HUES6 (cell line): Measurements from ENCODE around the gene STK11IP.

ENCODE experiments used
- H3K27ac ChIP-seq: 2 replicates; pipeline ENCODE4 v1.7.0; 2013; ENCODE audit warnings: low read depth, mild to moderate bottlenecking, low read length, inconsistent platforms
- H3K27me3 ChIP-seq: 2 replicates; pipeline ENCODE4 v1.6.1; 2013; ENCODE audit warnings: low read length; ENCODE audit not compliant: control insufficient read depth, insufficient read depth
- H3K36me3 ChIP-seq: 2 replicates; pipeline ENCODE4 v1.6.1; 2013; ENCODE audit warnings: low read length; ENCODE audit not compliant: control insufficient read depth, insufficient read depth
- H3K4me1 ChIP-seq: 2 replicates; pipeline ENCODE4 v1.6.1; 2013; ENCODE audit warnings: low read length; ENCODE audit not compliant: control insufficient read depth, insufficient read depth
- H3K4me3 ChIP-seq: 2 replicates; pipeline ENCODE4 v1.5.1; 2013; ENCODE audit warnings: low read depth, low read length
- H3K9ac ChIP-seq: one replicate; pipeline ENCODE4 v1.6.1; 2013; ENCODE audit warnings: mild to moderate bottlenecking, low read length
- H3K9me3 ChIP-seq: 2 replicates; pipeline ENCODE4 v1.6.1; 2013; ENCODE audit warnings: low read depth, low read length; ENCODE audit not compliant: control insufficient read depth, insufficient read depth

STK11IP gene

DNA sequence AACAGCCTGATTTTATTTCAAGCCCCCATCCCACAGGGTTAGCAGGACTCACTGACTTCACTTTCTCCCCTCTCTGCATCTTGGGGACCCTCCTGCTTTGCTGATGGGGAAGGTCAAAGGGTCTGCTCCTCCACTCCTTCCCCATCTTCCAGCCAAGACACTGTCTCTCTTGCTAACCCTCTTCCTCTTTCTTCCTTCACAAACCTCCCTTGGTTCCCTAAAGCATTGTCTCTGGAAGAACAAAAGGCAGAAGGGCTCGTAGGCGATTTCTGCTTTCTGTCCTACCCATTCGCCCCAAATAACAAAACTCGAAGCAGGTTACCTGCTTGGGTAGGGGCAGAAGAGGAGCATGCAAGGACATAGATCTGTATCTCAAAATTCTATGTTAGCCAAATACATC is 24.3 kb downstream of the STK11IP start:
- no peaks in the 10 kb centered on the region for H3K9me3 ChIP-seq

DNA sequence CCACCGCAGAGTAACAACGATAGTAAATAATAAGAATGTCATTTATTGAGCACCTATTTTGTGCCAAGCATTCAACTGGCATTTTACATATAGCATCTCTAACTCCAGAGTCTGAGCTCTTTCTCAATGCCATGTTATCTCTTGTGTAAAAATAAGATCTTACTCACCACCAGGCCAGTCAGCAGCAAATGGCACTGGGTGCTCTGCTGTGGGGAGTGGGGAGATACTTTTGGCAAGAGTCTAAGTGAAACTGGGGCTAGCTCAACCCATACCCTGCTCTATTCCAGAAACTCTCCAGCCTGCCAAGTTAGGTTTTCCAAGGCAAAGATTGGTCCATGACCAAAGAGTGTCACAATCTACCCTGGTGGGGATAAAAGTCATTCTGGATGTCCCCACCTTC is 24.8 kb downstream of the STK11IP start:
- Histone ChIP-seq H3K4me3 (no peak overlapping the region), H3K36me3 (no peaks in the 10 kb centered on the region), H3K27ac (no peak overlapping the region), H3K27me3 (peaks cover 10% of the 10 kb centered on the region), H3K4me1 (peaks cover 7% of the 10 kb centered on the region; the same call in 1 of the 2 replicates), H3K9me3 (no peaks in the 10 kb centered on the region), H3K9ac (no peak overlapping the region)

More for the DNA sequence above, 24.3 kb downstream of the STK11IP start:
- Histone ChIP-seq H3K27ac (no peak overlapping the region), H3K4me1 (peaks cover 5% of the 10 kb centered on the region; the same call in 1 of the 2 replicates), H3K36me3 (no peaks in the 10 kb centered on the region), H3K27me3 (peaks cover 8% of the 10 kb centered on the region), H3K9ac (no peak overlapping the region), H3K4me3 (no peak overlapping the region)

DNA sequence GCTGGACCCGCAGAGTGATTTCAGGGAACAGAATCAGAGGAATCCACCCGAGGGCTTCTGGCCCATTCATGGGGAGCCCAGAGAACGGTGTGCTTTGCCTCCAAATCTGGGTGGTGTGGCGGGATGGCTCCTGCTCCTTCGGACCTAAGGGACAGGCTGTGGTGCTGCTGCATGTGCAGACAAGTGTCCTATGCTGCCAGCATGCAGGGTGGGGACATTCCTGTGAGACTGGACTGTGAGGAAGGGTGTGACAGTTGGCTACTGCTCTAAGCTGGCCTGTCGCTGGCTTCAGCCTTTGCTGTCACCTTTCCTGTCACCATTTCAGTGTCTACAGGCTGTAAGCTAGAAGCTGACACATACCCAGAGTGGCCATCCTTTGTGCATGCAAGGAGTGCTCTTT is 26.9 kb downstream of the STK11IP start:
- H3K36me3 ChIP-seq, result no peaks in the 10 kb centered on the region
- H3K27me3 ChIP-seq, result peaks cover 10% of the 10 kb centered on the region
- H3K27ac ChIP-seq, result no peak overlapping the region
- H3K4me1 ChIP-seq, result peaks cover 16% of the 10 kb centered on the region
- no peak overlapping the region for H3K4me3 ChIP-seq
- no peaks in the 10 kb centered on the region for H3K9me3 ChIP-seq
- no peak overlapping the region for H3K9ac ChIP-seq

DNA sequence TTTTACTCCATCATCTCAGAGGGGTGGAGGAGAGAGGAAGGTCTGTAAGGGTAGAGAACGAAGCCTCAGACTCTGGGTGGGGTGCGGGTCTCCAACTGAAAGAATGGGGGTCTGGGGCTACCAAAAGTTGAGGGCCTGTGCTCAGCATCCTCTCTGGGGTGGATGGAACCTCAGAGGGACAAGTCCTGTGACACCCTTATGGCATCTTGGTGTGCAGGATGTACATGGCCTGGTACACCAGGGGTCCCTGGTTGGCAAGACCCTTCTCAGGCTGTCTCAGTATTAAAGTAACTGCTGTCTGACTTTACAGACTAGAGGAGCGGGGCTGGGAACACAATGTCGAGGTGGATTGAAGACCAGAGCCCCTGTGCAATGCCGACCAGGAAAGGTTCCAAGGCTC is 27.5 kb downstream of the STK11IP start:
- Histone ChIP-seq H3K27ac (no peak overlapping the region), H3K4me3 (no peak overlapping the region), H3K27me3 (peaks cover 10% of the 10 kb centered on the region), H3K9me3 (no peaks in the 10 kb centered on the region), H3K4me1 (peaks cover 16% of the 10 kb centered on the region), H3K9ac (no peak overlapping the region), H3K36me3 (no peaks in the 10 kb centered on the region)

DNA sequence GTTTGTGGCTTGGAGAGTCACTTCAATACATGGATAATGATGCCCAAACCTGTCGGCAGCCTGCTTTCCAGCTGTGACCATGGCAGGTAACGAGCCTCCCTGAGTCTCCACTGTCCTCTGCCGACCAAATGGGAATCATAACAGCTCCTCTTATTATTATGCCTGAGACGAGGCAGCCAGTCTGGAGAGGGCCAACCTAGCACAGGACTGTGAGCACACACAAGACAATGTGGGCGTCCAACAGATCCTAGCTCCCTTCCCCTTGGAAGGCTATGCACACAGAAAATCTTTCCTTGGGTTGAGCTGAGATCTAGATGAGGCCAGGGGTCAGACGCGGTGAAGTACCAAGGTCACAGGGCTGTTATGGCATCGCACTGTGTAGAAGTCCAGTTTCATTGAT is 28.9 kb downstream of the STK11IP start:
- Histone ChIP-seq H3K9ac (no peak overlapping the region), H3K4me3 (no peak overlapping the region; the same call in 1 of the 2 replicates), H3K4me1 (peaks cover 16% of the 10 kb centered on the region), H3K27me3 (peaks cover 10% of the 10 kb centered on the region), H3K27ac (no peak overlapping the region), H3K36me3 (no peaks in the 10 kb centered on the region), H3K9me3 (no peaks in the 10 kb centered on the region)

DNA sequence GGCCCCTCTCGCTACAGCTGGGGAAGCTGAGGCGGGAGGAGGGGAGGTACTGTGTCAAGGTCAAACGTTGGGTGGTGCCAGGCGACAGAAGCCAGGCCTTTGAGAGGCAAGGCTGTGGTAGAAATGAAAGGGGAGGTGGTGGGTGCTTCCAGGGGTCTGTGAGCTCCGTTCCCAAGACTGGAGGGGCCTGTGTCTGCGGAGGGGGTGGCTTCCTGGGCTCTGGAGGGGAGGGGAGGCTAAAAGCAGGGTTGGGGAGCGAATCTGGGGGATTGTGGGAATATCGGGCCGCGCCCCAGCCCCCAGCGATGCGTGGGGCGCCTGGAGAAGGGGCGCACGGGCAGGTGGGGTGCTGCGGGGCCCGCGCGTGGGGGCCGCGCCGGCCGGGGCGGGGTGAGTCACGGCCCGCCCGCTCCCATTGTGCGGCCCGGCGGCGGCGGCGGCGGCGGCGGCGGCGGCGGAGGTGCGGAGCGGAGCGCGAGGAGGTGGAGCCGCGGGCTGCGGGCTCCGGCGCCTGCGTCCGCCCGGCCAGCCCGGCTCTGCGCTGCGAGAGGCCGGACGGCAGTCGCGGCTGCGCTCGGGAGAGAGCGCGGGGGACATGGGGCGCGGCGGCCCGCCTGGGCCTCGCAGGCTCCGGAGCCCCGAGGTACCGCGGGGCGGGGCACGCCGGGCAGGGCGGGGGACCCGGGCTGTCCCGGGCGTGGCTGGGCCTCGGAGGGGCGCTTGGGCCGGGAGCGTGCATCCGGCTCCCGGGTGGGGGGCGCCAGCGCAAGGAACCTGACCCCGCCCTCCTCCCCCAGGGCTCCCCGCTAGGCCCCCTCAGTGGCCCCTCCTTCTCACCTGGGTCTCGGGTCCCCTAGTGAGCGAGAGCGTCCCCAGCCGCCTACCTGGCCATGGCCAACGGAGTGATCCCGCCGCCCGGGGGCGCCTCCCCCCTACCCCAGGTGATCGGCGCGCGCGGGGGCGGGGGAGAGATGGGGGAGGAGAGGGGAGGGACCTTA is 29.7 kb downstream of the STK11IP start, which contains the start of gene SLC4A3:
Gene SLC4A3, plus strand, starts transcription at position 528 of the 998 bp plus-strand sequence. Its CDS starts 363 bp downstream, at position 891.
- peaks cover 16% of the 10 kb centered on the region for H3K4me1 ChIP-seq
- peak within 1 kb of the TSS; percentile 59 for H3K4me3 ChIP-seq
- no peaks in the 10 kb centered on the region for H3K9me3 ChIP-seq
- peaks cover 3% of the 10 kb centered on the region; the same call in 1 of the 2 replicates for H3K36me3 ChIP-seq
- peaks cover 10% of the 10 kb centered on the region for H3K27me3 ChIP-seq
- peak within 1 kb of the TSS; percentile 32 for H3K9ac ChIP-seq
- no peak within 1 kb of the TSS for H3K27ac ChIP-seq

DNA sequence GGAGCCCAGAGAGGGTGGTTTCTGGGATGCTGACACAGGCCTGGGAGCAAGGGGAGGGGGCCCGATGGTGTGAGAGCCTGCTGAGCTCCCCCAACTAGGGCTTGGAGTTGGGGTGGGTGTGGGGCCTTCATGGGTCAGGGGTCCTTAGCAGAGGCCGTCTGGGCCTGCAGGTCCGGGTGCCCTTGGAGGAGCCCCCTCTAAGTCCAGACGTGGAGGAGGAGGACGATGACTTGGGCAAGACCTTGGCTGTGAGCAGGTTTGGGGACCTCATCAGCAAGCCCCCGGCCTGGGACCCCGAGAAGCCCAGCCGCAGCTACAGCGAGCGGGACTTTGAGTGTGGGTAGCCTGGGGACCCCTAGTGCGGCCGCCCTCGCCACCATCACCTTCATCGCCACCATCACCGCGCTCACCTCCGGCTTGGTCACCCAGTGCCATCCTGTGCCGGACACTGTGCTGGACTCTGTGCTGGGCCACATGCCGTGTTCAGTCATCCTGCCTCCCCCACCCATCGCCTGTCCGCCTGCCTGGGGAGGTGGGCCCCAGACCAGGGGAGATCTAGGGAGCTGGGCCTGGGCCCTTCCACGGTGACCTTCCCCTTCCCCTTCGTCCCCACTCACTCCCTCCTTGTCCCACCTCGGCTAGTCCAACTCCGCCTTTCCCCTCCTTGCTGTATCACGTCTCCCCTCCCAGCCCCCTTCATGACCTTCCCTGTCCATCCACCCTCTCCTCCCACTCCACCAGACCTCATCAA is 30.8 kb downstream of the STK11IP start:
- peak overlapping the region; percentile 17 for H3K9ac ChIP-seq
- no peak overlapping the region for H3K27ac ChIP-seq
- H3K36me3 ChIP-seq, result peaks cover 11% of the 10 kb centered on the region
- H3K4me1 ChIP-seq, result peaks cover 16% of the 10 kb centered on the region
- no peaks in the 10 kb centered on the region for H3K9me3 ChIP-seq
- H3K27me3 ChIP-seq, result peaks cover 10% of the 10 kb centered on the region
- peak overlapping the region; percentile 59 for H3K4me3 ChIP-seq

DNA sequence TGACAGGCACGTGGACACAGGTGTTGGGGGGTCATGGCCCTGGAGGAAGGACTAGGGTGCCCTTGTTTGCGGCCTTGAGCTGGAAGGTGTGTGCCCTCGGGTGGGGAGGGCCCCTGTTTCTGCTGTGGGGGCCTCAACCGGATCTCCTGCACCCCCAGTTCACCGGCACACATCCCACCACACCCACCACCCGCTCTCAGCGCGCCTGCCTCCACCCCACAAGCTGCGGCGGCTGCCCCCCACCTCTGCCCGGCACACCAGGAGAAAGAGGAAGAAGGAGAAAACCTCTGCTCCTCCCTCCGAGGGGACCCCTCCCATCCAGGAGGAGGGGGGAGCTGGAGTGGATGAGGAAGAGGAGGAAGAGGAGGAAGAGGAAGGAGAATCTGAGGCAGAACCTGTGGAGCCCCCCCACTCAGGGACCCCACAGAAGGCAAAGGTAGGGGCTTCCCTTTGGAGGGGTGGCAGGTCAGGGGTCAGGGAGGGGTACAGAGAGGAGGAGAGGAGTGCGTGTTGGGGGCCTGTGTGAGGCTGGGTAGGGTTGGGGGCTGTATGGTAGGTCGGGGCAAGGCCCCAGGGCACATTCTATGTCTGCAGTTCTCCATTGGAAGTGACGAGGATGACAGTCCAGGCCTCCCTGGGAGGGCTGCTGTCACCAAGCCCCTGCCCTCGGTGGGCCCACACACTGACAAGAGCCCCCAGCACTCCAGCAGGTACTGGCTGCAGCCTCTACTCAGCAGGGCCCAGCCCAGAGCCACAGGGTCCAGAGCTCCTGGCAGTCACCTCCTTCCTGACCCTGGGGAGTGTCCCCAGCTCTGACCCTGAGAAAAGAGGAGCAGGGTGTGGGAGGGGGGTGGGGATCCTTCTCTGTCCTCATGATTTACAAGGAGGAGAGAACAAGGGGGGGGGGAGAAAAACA is 31.6 kb downstream of the STK11IP start:
- H3K36me3 ChIP-seq, result peaks cover 14% of the 10 kb centered on the region
- H3K27me3 ChIP-seq, result peaks cover 10% of the 10 kb centered on the region
- H3K9me3 ChIP-seq, result no peaks in the 10 kb centered on the region
- no peak overlapping the region for H3K27ac ChIP-seq
- no peak overlapping the region for H3K4me3 ChIP-seq
- peaks cover 16% of the 10 kb centered on the region for H3K4me1 ChIP-seq
- H3K9ac ChIP-seq, result no peak overlapping the region

DNA sequence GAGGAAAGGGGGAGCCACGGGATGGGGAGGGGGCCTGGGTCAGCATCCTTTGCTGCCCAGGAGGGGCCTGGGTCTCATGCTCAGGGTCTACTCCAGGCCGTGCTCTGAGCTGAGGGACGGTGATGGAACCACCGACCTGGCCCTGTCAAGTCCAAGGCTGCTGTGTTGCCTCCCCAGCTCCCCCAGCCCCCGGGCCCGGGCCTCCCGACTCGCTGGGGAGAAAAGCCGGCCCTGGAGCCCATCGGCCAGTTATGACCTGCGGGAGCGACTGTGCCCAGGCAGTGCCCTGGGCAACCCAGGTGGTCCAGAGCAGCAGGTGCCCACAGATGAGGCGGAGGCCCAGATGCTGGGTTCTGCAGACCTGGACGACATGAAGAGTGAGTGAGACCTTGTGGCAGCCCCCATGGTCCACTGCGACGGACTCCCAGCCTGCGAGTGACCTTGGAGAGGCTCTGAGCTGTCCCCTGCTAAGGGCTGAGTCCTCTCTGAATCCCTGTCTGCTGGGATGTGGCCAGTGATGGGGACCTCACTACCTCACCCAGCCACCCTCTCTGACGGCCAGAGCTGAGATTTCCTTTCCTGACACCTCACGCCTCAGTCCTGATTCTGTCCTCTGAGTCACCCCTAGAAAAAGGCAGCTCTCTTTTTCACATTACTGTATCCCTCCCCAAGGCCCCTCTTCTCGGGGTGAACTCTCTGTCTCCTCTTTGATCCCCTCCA is 32.5 kb downstream of the STK11IP start:
- Histone ChIP-seq H3K4me1 (peaks cover 16% of the 10 kb centered on the region), H3K4me3 (no peak overlapping the region), H3K9ac (no peak overlapping the region), H3K36me3 (peaks cover 14% of the 10 kb centered on the region), H3K27me3 (peaks cover 10% of the 10 kb centered on the region), H3K27ac (no peak overlapping the region), H3K9me3 (no peaks in the 10 kb centered on the region)
